Smooth muscle cell of the pulmonary artery (primary cell): ENCODE results near the gene SH3GL3. TPM values are rescaled to one million over a fixed set of nuclear protein-coding genes. Genes with fewer than 3 reads are reported as not detected.

Experiments
- total RNA-seq: library from RNA; depleted of rRNA; stranded (reverse); fragments of >200 nt; gene quantifications from 2 replicates; pipeline ENCODE4 v1.2.3, GENCODE V29; 2014

Gene SH3GL3
- 0.07 and 0.20 TPM in 2 replicates for total RNA-seq

GRCh38 chr15:83446904-83447709, at the start of gene SH3GL3:
Gene SH3GL3 (plus strand): TSS chr15:83447341. CDS start chr15:83447534, 193 bp downstream.

GRCh38 chr15:83653639-83654378, 206.7 kb downstream of the SH3GL3 start, which contains the start of gene ADAMTSL3:
Gene ADAMTSL3 (plus strand): TSS chr15:83654123. CDS start chr15:83655762, 1,639 bp downstream.

Other genes starting within 250 kb of the SH3GL3 start
- gene HDGFL3, start 239.5 kb upstream of the SH3GL3 start, total RNA-seq, result 23.9 and 24.4 TPM in 2 replicates
- gene BNC1, start 162.7 kb upstream of the SH3GL3 start, total RNA-seq, result 0.91 and 21.4 TPM in 2 replicates
- 0.78 and 1.6 TPM in 2 replicates for gene ADAMTSL3, start 206.8 kb downstream of the SH3GL3 start, total RNA-seq